ENCODE results near the gene ASIP.
A peak's percentile ranks its signal among the peaks of the same experiment; 100 is the strongest.
"Not testable (repeated sequence)": the region's sequence is repeated elsewhere in the genome, so short reads cannot be mapped to it uniquely, and the experiment has no call there.

The ASIP gene

GRCh38 chr20:34243377-34243776, 2.2 kb downstream of the ASIP start:
- DNase-seq: no peak

GRCh38 chr20:34246126-34246626, 5.0 kb downstream of the ASIP start:
- DNase-seq: no peak

- no peak for DNase-seq
Observed at GRCh38 chr20:34249291-34249690, 8.1 kb downstream of the ASIP start.

- no peak for DNase-seq
Observed at GRCh38 chr20:34250005-34250404, 8.8 kb downstream of the ASIP start.

- no peak for DNase-seq
Observed at GRCh38 chr20:34251619-34252018, 10.4 kb downstream of the ASIP start.

GRCh38 chr20:34252431-34253086, 11.3 kb downstream of the ASIP start:
- DNase-seq: not testable (repeated sequence)

- DNase-seq: no peak
Observed at GRCh38 chr20:34254979-34255378, 13.8 kb downstream of the ASIP start.

GRCh38 chr20:34256629-34257124, 15.5 kb downstream of the ASIP start:
- no peak for DNase-seq

- no peak for DNase-seq
Observed at GRCh38 chr20:34260208-34260942, 19.2 kb downstream of the ASIP start.

- no peak for DNase-seq
Observed at GRCh38 chr20:34262488-34263288, 21.5 kb downstream of the ASIP start.

- not testable (repeated sequence) for DNase-seq
Observed at GRCh38 chr20:34263468-34263867, 22.2 kb downstream of the ASIP start.

GRCh38 chr20:34264141-34264540, 22.9 kb downstream of the ASIP start:
- no peak for DNase-seq

- DNase-seq: no peak
Observed at GRCh38 chr20:34268145-34268544, 26.9 kb downstream of the ASIP start.

- peak; percentile 26 for DNase-seq
Observed at GRCh38 chr20:34268851-34269636, 27.8 kb downstream of the ASIP start.

GRCh38 chr20:34269996-34270627, 28.9 kb downstream of the ASIP start:
- no peak for DNase-seq

GRCh38 chr20:34271956-34272355, 30.7 kb downstream of the ASIP start:
- DNase-seq: no peak

GRCh38 chr20:34274694-34275093, 33.5 kb downstream of the ASIP start:
- no peak for DNase-seq

- DNase-seq: no peak
Observed at GRCh38 chr20:34281177-34281576, 40.0 kb downstream of the ASIP start.

GRCh38 chr20:34282041-34282440, 40.8 kb downstream of the ASIP start:
- no peak for DNase-seq

GRCh38 chr20:34283844-34284243, 42.6 kb downstream of the ASIP start:
- no peak for DNase-seq

- no peak for DNase-seq
Observed at GRCh38 chr20:34285450-34285849, 44.2 kb downstream of the ASIP start.

GRCh38 chr20:34287500-34287899, 46.3 kb downstream of the ASIP start:
- DNase-seq: not testable (repeated sequence)
